Sigmoid colon (tissue), 7 donors: Measurements from ENCODE around the gene APBB2. TPM values are rescaled to one million over a fixed set of nuclear protein-coding genes. Genes with fewer than 3 reads are reported as not detected.

Experiments used
- DNase-seq: peaks from one replicate; pipeline ENCODE4 v3.0.0-alpha.2; 2019
- H3K27ac ChIP-seq, 4 donors: fragments of 200-600 bp; sonication (generic); one replicate each; pipeline ENCODE4 v1.5.1; 2016 to 2019; ENCODE audit warnings: mild to moderate bottlenecking in 1 of 4
- H3K27me3 ChIP-seq, 3 donors: fragments of 200-600 bp; sonication (generic); one replicate each; pipeline ENCODE4 v1.5.1; 2019; ENCODE audit warnings: mild to moderate bottlenecking in 1 of 3
- H3K36me3 ChIP-seq, 4 donors: fragments of 200-600 bp; sonication (generic); one replicate each; pipeline ENCODE4 v1.5.1; 2016 to 2019
- H3K4me1 ChIP-seq, 4 donors: fragments of 200-600 bp; sonication (generic); one replicate each; pipeline ENCODE4 v1.5.1; 2017 to 2019
- H3K4me3 ChIP-seq, 4 donors: fragments of 200-600 bp; sonication (generic); one replicate each; pipeline ENCODE4 v1.5.1; 2017 to 2019; ENCODE audit warnings: mild to moderate bottlenecking in 2 of 4, moderate library complexity in 1 of 4
- H3K9me3 ChIP-seq, 4 donors: fragments of 200-600 bp in 3 of 4; sonication (generic) in 3 of 4; one replicate each; pipeline versions ENCODE4 v1.5.1 to v1.6.1; 2013 to 2019
- EP300 ChIP-seq, 4 donors: sonication (generic); formaldehyde crosslinking; IDR thresholded peaks; one replicate each; pipeline ENCODE4 v1.6.1; 2017; ENCODE audit warnings: antibody characterized with exemption in 4 of 4
- POLR2A ChIP-seq, 2 donors: fragments of 450-650 bp; IDR thresholded peaks; one replicate each; pipeline ENCODE4 v1.6.1; 2016; ENCODE audit warnings: antibody characterized with exemption in 2 of 2, mild to moderate bottlenecking in 2 of 2, moderate library complexity in 2 of 2
- POLR2AphosphoS5 ChIP-seq, 4 donors: sonication (generic); formaldehyde crosslinking; IDR thresholded peaks; one replicate each; pipeline ENCODE4 v1.6.1; 2017; ENCODE audit warnings: antibody characterized with exemption in 4 of 4
- WGBS, 2 donors: extraction: QIAGEN DNeasy Blood & Tissue Kit; methylation state at CpG; one replicate each; pipeline ENCODE4 v1.1.7; 2013; 5-methylcytosine and 5-hydroxymethylcytosine counted together
- intact Hi-C: fragments of 100-400 bp; cut with DNase I; formaldehyde crosslinking; loops from one replicate; pipeline ENCODE4 v1.15.1; 2023
- polyA plus RNA-seq, 3 donors: library from polyadenylated mRNA; stranded (reverse); fragments of 200-250 nt; gene quantifications; one replicate each; pipeline ENCODE4 v1.2.3, GENCODE V29; 2013
- total RNA-seq, 4 donors: library from RNA; depleted of rRNA; stranded (reverse); fragments of >200 nt; gene quantifications; one replicate each; pipeline ENCODE4 v1.1.0, GENCODE V29; 2016
- TF ChIP-seq, protein P1 (sequence below), 4 experiments: fragments of 450-650 bp in 3 of 4; fragments of 200-600 bp in 1 of 4; IDR thresholded peaks; one replicate each; pipeline ENCODE4 v1.5.1; 2016 to 2019; ENCODE audit warnings: antibody characterized with exemption in 4 of 4, mild to moderate bottlenecking in 3 of 4, moderate library complexity in 2 of 4
- donor health status: healthy with polysubstance abuse.
- donor health status: Bipolar disorder and iron deficiency.
- donor health status: healthy.

APBB2 gene
- total and polyA plus RNA-seq, 7 donors: 7.8 to 108 (median 69.1) TPM

DNA sequence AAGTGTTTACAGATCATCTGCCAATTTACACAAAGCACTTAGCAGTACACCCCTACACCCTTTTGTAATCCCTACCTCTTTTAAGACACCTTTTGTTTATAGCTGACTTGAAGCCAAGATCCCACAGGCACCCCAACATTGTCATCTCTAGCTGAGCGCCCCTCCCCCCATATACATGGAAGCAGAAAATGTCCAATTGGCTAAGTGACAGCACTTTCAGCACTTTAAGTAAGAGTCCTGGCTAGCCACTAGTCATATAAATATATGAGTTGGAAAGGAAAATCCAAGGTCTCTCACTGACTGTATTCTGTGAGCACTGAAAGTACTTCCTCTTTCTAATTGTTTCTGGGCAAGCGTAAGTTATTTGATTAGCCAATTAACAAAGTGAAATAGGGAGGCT, 356.4 kb downstream of the APBB2 start:
- H3K4me3 ChIP-seq: no peak overlapping the region
- H3K27me3 ChIP-seq: no peaks in the 10 kb centered on the region
- 70 to 83% methylated on average over 2 of the region's 2 CpGs for WGBS, 2 donors
- no peak for TF ChIP-seq EP300 (IDR thresholded peaks at IDR 0.05)
- TF ChIP-seq, protein P1, sequence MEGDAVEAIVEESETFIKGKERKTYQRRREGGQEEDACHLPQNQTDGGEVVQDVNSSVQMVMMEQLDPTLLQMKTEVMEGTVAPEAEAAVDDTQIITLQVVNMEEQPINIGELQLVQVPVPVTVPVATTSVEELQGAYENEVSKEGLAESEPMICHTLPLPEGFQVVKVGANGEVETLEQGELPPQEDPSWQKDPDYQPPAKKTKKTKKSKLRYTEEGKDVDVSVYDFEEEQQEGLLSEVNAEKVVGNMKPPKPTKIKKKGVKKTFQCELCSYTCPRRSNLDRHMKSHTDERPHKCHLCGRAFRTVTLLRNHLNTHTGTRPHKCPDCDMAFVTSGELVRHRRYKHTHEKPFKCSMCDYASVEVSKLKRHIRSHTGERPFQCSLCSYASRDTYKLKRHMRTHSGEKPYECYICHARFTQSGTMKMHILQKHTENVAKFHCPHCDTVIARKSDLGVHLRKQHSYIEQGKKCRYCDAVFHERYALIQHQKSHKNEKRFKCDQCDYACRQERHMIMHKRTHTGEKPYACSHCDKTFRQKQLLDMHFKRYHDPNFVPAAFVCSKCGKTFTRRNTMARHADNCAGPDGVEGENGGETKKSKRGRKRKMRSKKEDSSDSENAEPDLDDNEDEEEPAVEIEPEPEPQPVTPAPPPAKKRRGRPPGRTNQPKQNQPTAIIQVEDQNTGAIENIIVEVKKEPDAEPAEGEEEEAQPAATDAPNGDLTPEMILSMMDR (IDR thresholded peaks at IDR 0.05): no peak
- no peak for TF ChIP-seq POLR2AphosphoS5 (IDR thresholded peaks at IDR 0.05)
- no peak for TF ChIP-seq POLR2A (IDR thresholded peaks at IDR 0.05)
- no peak overlapping the region for H3K27ac ChIP-seq
- DNase-seq: no peak
- no peaks in the 10 kb centered on the region for H3K36me3 ChIP-seq
- H3K4me1 ChIP-seq: peaks cover 0 to 15% (median 10%) of the 10 kb centered on the region in 4 donors
- intact Hi-C loops: no loop called here
- no peaks in the 10 kb centered on the region for H3K9me3 ChIP-seq

- Histone ChIP-seq H3K27me3 (no peaks in the 10 kb centered on the region), H3K9me3 (no peaks in the 10 kb centered on the region), H3K4me3 (peak overlapping the region in 3 of 4 donors; percentile 14 to 44 (median 39)), H3K4me1 (peaks cover 0 to 15% (median 10%) of the 10 kb centered on the region in 4 donors), H3K27ac (no peak overlapping the region), H3K36me3 (no peaks in the 10 kb centered on the region)
- no peak for TF ChIP-seq EP300 (IDR thresholded peaks at IDR 0.05)
- TF ChIP-seq, protein P1 (IDR thresholded peaks at IDR 0.05): no peak
- no peak for TF ChIP-seq POLR2A (IDR thresholded peaks at IDR 0.05)
- TF ChIP-seq POLR2AphosphoS5 (IDR thresholded peaks at IDR 0.05): no peak
- intact Hi-C loops: no loop called here
- 7 to 12% methylated on average over 51 of the region's 51 CpGs for WGBS, 2 donors
- peak; percentile 77 for DNase-seq
Measured at GRCh38 chr4:40856840-40857362, 357.4 kb downstream of the APBB2 start.

DNA sequence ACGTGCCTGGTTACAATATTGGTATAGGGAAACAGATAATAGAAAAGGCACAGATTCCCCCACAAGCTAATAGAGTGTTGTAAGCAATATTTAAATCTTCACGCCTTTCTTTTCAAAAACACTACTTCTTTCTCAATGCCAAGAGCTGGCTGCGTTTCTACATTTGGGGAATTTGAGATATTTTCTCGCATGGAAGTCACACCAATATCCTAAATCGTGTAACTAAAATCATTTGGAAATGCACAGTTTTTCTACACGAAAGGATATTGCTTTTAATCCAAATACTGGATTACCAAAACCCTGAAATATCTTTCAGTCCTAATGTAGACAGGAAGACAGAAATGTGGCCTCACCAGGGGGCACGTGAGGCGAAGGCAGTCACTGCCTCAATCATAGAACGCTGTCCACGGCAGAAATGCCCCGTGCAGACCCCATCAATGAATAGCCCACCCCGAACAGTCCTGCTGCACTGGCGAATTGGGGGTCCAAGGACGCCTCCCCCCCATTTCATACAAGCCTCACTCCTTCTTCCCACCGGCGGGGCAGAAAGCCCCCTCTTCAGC, 358.0 kb downstream of the APBB2 start:
- Histone ChIP-seq H3K4me1 (peaks cover 0 to 15% (median 10%) of the 10 kb centered on the region in 4 donors), H3K36me3 (no peaks in the 10 kb centered on the region), H3K27ac (no peak overlapping the region), H3K4me3 (peak overlapping the region in 3 of 4 donors; percentile 14 to 44 (median 39)), H3K27me3 (no peaks in the 10 kb centered on the region), H3K9me3 (no peaks in the 10 kb centered on the region)
- TF ChIP-seq, protein P1 (IDR thresholded peaks at IDR 0.05): no peak
- no peak for TF ChIP-seq POLR2A (IDR thresholded peaks at IDR 0.05)
- TF ChIP-seq POLR2AphosphoS5 (IDR thresholded peaks at IDR 0.05): no peak
- TF ChIP-seq EP300 (IDR thresholded peaks at IDR 0.05): no peak
- intact Hi-C loops: no loop called here
- DNase-seq: no peak
- WGBS, 2 donors: 53 to 86% methylated on average over 16 of the region's 16 CpGs

DNA sequence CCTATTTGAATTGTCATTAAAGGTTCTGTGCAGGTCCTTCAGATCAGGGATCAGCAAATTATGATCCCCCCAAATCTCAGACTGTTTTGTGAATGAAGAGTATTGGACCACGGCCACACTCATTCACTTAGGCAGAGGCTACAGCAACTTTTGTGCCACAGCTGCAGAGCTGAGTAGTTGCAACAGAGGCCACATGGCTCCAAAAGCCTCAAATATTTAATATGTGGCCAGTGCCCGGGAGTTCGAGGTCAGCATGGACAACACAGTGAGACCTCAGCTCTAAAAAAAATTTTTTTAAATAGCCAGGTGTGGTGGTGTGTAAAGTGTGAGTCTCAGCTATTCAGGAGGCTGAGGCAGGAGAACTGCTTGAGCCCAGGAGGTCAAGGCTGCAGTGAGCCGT, 363.8 kb downstream of the APBB2 start:
- H3K4me1 ChIP-seq: no peaks in the 10 kb centered on the region
- no peaks in the 10 kb centered on the region for H3K36me3 ChIP-seq
- H3K9me3 ChIP-seq: no peaks in the 10 kb centered on the region
- DNase-seq: no peak
- no peak overlapping the region for H3K27ac ChIP-seq
- TF ChIP-seq POLR2AphosphoS5 (IDR thresholded peaks at IDR 0.05) (no peak), POLR2A (IDR thresholded peaks at IDR 0.05) (no peak), EP300 (IDR thresholded peaks at IDR 0.05) (no peak)
- TF ChIP-seq, protein P1 (IDR thresholded peaks at IDR 0.05): no peak
- WGBS, 2 donors: 90 to 93% methylated on average over 4 of the region's 4 CpGs
- intact Hi-C loops: no loop called here
- no peaks in the 10 kb centered on the region for H3K27me3 ChIP-seq
- H3K4me3 ChIP-seq: no peak overlapping the region
